ENCODE results near the gene STMN3. TPM values are rescaled to one million over a fixed set of nuclear protein-coding genes. Genes with fewer than 3 reads are reported as not detected.
"Not testable (repeated sequence)": the region's sequence is repeated elsewhere in the genome, so short reads cannot be mapped to it uniquely, and the experiment has no call there.

STMN3 gene
- polyA plus RNA-seq, 3 donors, result 22.0 to 26.7 (median 23.8) TPM

DNA sequence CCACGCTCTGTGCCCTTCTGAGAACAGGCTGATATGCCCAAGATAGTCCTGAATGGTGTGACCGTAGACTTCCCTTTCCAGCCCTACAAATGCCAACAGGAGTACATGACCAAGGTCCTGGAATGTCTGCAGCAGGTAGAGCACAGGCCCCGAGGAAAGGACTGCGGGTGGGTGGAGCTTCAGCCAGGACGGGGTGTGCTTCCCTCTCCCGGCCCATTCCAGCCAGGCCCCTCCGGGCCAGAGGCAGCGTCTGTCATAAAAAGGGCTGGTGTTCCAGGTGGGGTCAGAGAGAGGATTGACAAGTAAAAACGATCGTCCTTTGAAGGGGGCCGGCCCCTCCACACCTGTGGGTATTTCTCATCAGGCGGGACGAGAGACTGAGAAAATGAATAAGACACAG lies 6.1 kb upstream of the STMN3 start:
- DNase-seq (ENCODE audit: low read depth in 3 of 3, low spot score in 2 of 3), result no peak

DNA sequence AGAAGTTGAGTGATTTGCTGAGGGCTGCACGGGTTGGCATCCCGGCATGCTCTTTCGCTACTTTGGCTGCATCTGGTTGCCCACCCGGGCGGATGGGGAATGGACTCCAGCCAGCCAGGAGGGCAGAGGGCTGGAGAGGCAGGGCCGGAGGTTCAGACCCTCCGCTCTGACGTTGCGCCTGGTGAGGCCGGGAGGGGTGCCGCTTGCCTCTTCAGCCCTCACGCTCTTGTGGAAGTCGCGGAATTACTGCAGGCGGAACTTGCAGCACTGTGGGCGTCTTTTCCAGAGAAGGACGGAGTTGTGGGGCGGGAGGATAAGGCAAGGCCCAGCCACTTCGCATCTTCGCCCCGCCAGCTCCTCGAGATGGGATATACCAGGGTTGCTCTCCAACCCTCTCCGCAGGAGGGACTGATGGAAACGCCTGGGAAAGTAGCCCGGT lies 5.5 kb upstream of the STMN3 start:
- DNase-seq (ENCODE audit: low read depth in 3 of 3, low spot score in 2 of 3), result no peak

GRCh38 chr20:63657937-63658748 lies 4.9 kb upstream of the STMN3 start, which contains the start of gene RTEL1:
RTEL1 (plus strand) TSS chr20:63658312; CDS start chr20:63659403, 1,091 bp downstream.
- DNase-seq (ENCODE audit: low read depth in 3 of 3, low spot score in 2 of 3), result peak; percentile 89 to 91 (median 90)

GRCh38 chr20:63657260-63657936 lies 4.2 kb upstream of the STMN3 start:
- DNase-seq (ENCODE audit: low read depth in 3 of 3, low spot score in 2 of 3), result no peak

GRCh38 chr20:63656451-63656850 lies 3.2 kb upstream of the STMN3 start:
- no peak for DNase-seq (ENCODE audit: low read depth in 3 of 3, low spot score in 2 of 3)

GRCh38 chr20:63655249-63655648 lies 2.0 kb upstream of the STMN3 start:
- no peak for DNase-seq (ENCODE audit: low read depth in 3 of 3, low spot score in 2 of 3)

- no peak for DNase-seq (ENCODE audit: low read depth in 3 of 3, low spot score in 2 of 3)
Measured at GRCh38 chr20:63653974-63654668, 897 bp upstream of the STMN3 start.

GRCh38 chr20:63652192-63652980 lies 838 bp downstream of the STMN3 start:
- DNase-seq (ENCODE audit: low read depth in 3 of 3, low spot score in 2 of 3), result no peak

DNA sequence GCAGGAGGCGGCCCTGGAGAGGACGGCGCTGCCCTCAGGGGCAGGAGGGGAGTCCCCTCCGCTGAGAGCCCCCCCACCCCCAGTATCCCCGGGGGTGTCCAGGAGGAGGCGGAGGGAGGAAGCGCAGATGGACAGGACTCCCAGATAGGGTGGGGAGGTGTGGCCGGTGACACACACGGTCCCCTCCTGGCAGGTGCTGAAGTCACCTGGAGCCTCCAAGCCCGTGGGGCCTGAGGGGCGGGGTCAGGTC lies 1.4 kb downstream of the STMN3 start:
- DNase-seq (ENCODE audit: low read depth in 3 of 3, low spot score in 2 of 3), result no peak

DNA sequence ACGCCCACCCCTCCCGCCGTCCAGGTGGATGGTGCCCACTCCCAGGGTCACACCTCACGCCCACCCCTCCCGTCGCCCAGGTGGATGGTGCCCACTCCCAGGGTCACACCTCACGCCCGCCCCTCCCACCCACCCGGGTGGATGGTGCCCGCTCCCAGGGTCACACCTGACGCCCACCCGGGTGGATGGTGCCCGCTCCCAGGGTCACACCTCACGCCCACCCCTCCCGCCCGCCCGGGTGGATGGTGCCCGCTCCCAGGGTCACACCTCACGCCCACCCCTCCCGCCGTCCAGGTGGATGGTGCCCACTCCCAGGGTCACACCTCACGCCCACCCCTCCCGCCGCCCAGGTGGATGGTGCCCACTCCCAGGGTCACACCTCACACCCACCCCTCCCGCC lies 2.7 kb downstream of the STMN3 start:
- DNase-seq (ENCODE audit: low read depth in 3 of 3, low spot score in 2 of 3), result not testable (repeated sequence)

DNA sequence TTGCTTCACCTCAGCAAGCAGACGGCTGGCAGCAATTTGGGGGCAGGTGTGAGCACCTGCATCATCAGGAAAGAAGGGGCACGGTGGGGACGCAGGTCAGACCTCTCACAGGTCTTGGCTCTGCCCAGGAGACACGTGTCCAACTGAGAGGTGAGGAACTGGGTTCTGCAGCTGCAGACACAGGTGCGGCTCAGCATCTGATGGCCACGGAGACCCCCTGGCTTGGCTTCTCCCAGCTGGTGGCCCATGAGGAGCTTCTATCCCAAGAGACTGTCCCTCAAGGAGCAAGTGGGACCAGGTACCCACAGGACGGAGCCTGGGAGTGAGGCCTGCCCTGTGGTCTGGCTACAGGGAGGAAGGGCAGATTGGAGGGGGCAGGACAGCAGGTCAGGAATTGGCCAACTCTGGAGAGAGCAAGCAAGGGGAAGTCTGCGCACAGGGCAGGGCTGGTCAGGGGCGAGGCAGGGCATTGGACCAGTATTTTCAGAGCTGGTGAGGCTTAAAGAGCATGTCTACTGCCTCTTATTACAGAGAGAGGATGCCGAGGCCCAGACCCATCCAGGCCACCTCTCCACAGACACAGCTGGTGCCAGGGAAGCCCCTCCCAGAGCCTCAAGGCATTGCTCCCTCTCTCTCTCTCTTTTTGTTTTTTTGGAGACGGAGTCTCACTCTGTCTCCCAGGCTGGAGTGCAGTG lies 4.2 kb downstream of the STMN3 start:
- DNase-seq (ENCODE audit: low read depth in 3 of 3, low spot score in 2 of 3), result no peak

GRCh38 chr20:63648190-63648589 lies 5.0 kb downstream of the STMN3 start:
- DNase-seq (ENCODE audit: low read depth in 3 of 3, low spot score in 2 of 3), result no peak

DNA sequence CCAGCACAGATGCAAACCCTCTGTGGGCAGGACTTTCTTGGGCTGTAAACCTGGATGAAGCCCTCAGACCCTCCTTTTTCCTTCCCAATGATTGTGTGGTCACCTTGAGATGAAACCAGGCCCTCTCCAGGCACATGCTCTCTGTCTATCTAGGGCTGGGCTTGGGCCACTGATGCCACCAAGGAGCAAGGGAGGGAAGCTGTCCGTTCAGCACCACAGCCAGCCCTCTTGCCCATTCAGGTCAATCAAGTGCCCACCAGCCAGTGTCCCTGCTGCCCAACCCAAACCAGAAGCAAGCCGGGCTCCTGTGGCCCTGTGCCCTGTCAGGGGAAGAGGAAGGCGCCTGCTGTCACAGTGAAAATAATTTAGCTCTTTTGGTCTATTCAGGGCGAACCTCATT lies 8.0 kb downstream of the STMN3 start:
- DNase-seq (ENCODE audit: low read depth in 3 of 3, low spot score in 2 of 3), result no peak

DNA sequence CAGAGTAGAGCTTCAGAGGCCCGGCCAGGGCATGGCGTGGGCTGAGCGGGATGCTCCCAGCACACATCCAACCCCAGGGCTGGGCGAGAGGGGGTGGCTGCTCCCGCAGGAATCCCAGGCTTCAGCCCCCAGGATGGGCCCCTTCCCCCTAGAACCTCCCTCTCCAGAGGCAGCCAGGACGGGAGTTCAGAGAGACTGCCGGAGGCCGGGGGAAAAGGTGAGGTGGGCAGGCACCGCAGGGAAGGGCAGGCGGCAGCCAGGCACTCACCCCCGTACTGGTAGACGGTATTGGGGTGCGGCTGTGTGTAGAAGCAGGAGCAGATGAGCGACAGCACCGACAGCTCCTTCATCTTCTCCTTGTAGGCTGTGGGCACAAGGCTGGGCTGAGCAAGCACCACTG lies 9.3 kb downstream of the STMN3 start:
- no peak for DNase-seq (ENCODE audit: low read depth in 3 of 3, low spot score in 2 of 3)

- DNase-seq (ENCODE audit: low read depth in 3 of 3, low spot score in 2 of 3), result no peak
Measured at GRCh38 chr20:63643499-63643898, 9.7 kb downstream of the STMN3 start.

DNA sequence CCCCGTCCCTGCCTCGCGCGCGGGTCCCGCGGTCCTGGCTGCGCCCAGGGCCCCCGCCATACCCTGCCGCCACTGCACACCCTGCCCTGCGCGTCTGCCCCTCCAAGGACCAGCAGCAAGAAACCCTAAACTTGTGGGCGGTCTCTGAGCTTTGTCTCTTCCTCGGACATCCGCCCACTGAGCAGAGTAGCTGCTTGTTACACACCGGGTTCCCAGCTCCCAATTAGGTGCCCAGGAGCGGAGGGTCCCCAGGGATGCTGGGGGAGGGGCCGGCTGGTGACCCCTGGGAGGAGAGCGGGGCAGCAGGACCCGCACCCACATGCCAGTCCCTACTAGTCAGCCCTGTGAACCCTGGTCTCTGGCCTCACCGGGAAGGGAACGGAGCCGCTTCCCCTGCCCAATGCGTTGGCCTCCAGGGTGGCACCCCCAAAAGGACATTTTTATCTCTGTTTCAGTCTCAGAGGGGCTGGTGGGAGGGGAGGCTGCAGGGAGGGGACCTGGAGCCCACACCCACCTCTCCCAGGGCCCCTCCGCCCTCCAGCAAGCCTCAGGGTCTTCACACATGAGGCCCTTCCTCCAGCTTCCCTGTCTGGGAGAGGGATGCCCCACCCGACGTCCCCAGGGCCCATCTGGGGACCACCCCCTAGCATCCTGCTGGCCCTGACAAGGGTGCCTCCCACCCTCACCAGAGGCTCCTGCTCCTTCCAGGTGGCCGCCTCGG lies 10.5 kb downstream of the STMN3 start:
- DNase-seq (ENCODE audit: low read depth in 3 of 3, low spot score in 2 of 3), result no peak

DNA sequence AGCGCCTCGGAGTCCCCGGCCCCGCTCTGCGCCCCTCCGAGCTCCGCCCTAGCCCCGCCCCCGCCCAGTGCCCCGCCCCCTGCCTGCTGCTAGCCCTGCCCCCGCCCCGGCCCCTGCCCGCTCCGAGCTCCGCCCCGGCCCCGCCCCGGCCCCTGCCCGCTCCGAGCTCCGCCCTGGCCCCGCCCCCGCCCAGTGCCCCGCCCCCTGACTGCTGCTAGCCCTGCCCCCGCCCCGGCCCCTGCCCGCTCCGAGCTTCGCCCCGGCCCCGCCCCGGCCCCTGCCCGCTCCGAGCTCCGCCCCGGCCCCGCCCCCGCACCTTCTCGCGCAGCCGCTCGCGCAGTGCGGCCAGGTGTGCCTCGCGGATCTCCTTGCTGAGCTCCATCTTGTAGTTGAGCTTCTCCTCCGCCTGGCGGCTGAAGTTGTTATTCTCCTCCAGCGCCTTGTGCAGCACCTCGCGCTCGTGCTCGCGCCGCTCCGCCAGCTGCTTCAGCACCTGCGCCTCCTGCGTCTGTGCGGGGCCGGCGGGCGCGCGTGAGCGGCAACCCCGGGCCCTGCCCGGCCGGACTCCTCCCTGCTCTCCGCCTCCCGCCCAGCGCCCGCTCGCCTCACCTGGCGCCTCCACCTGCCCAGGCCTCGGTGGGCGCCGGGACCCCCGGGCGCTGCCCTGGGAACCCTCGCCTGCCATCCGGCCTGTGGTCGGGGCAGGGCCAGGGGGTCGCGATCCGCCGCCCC lies 11.3 kb downstream of the STMN3 start:
- no peak for DNase-seq (ENCODE audit: low read depth in 3 of 3, low spot score in 2 of 3)

- no peak for DNase-seq (ENCODE audit: low read depth in 3 of 3, low spot score in 2 of 3)
Measured at GRCh38 chr20:63641146-63641791, 12.0 kb downstream of the STMN3 start.

DNA sequence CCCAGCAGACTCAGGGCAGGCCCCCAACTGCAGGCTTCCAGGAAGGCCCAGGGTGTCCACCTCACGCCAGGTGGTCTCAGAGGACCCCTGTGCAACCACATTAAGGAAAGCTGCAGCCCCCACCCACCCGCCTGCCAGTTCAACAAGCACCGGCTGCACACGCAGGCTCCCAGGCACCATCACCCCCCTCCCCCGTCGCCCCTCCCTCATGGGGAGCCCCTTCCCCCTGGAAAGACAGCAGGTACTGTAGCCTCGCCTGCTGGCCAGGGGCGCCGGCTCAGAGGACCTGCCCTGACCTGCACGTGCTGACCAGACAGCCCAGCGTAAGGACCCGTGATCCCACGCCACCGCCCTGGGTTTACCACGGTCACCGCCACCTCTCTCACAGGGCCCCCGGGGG lies 12.5 kb downstream of the STMN3 start:
- DNase-seq (ENCODE audit: low read depth in 3 of 3, low spot score in 2 of 3), result not testable (repeated sequence)

Measured in right renal cortex interstitium (tissue), 3 donors.